HG02973 (cell line): ENCODE results near the gene RARB.

ENCODE experiments used
- ATAC-seq: cut with Tn5 transposase; IDR thresholded peaks from one replicate; pipeline ENCODE4 v1.9.1; 2021; ENCODE audit warnings: moderate library complexity; ENCODE audit not compliant: unreplicated experiment

RARB gene

GRCh38 chr3:25573386-25574171 lies 145.5 kb downstream of the RARB start:
- no peak for ATAC-seq

- no peak for ATAC-seq
Observed at GRCh38 chr3:25574172-25574765, 146.2 kb downstream of the RARB start.

GRCh38 chr3:25575001-25575400 lies 146.9 kb downstream of the RARB start:
- ATAC-seq: no peak

GRCh38 chr3:25576146-25576545 lies 148.1 kb downstream of the RARB start:
- no peak for ATAC-seq

GRCh38 chr3:25576831-25577454 lies 148.9 kb downstream of the RARB start:
- no peak for ATAC-seq

DNA sequence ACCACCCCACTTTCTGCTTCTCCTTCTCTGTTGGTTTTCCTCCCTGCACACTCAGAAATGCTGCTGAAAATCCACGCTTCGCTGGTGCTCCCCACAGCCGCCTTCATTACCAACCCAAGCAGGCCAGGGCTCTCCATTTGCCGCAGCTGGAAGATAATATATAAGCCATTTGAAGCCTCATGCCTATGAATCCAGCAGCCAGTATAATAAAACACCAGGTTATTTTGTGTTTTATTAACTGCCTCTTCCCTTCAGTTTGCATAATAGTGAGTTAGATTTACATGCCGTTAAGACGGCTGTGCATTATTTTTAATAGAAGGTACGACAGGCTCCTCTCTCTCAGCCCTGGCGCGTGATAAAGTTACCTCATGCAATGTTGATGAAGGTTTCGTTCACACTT lies 150.0 kb downstream of the RARB start:
- ATAC-seq: no peak

- no peak for ATAC-seq
Observed at GRCh38 chr3:25580534-25580933, 152.5 kb downstream of the RARB start.

DNA sequence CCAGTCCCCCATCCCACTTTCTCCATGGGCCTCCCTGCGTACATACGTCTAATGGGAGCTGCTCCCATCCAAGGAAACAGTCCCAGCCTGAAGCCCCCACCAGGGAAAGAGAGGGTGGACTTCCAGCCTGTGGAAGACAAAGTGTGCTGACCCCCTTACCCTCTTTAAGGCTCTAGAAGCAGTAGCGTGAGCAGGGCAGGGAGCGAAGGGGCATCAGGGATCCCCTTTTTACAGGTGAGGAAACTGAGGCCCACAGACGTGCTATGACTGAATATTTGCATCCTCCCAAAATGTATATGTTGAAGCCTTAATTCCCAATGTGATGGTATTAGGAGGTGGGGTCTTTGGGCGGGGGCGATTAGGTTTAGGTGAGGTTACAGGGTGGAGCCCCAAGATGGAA lies 153.3 kb downstream of the RARB start:
- ATAC-seq: no peak

GRCh38 chr3:25581823-25582222 lies 153.8 kb downstream of the RARB start:
- ATAC-seq: no peak

GRCh38 chr3:25582242-25582641 lies 154.2 kb downstream of the RARB start:
- ATAC-seq: no peak

- no peak for ATAC-seq
Observed at GRCh38 chr3:25583343-25583742, 155.3 kb downstream of the RARB start.

DNA sequence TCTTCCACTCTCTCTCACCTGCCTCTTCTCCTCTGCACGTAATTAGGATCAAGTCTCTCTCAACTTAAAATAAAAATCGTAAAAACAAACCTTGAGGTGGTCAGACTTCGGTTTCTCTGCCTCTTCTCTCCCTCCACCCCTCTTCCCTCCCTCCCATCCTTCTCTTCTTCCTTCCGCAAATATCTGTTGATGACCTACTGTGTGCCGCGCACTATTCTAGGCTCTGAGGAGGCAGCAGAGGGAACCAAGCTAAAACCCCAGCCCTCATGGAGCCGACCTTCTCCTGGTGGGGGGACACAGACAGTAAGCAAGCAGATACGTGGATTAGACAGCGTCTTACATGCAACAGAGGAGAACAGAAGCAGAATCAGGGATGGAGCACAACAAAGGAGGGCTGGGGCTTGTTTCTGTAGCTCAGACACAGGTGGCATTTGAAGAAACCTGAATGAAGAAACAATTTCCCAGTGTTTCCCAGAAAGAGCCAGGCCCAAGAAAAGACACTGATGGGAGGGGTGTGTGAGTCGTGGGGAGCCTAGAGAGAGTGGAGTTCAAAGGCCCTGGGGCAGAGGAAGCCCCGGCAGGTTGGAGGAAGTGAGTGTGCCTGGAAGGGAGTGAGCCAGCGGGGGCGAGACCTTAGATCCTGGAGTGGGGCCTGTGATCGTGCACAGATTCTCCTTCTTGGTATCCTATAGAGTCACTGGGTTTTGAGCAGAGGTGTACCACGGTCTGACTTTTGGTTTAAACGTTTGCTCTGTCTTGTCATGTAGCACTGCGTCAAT lies 156.1 kb downstream of the RARB start:
- ATAC-seq: no peak

DNA sequence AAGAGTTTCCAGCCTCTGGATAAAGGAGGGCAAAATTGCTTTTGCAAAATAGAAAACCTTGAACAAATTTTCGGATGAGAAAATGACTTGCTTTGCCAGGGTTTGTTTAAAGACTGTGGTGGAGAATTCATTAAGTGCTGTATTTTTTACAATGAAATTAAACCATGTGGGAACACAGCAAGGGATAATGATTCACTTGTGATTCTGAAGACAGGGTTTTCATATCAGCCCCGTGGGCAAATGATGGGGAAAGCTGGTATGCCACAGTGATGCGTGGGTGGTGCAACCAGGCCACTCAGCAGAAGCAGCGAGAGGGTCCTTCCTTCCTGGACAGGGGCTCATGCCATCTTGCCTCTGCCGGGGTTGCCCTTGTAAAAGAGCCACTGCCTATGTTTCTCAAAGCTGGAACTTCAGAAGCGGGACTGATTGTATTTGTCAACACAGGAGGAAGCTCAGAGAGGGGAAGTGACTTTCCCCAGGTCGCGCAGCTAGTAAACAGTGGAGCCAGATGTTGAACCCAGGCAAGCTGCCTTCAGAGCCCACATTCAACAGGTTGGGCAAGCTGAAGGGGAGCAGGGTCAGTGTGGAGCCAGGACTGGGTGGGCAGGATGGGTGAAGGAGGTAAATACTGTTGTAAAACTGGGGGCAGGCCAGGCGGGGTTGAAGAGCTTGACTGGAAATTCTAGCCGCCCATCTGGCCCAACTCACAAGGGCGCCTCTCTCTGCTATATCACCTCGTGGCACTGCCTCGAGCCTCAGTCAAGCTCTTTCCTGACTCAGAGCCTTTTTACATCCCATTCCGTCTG lies 157.5 kb downstream of the RARB start:
- no peak for ATAC-seq

- no peak for ATAC-seq
Observed at GRCh38 chr3:25586167-25586505, 158.1 kb downstream of the RARB start.

DNA sequence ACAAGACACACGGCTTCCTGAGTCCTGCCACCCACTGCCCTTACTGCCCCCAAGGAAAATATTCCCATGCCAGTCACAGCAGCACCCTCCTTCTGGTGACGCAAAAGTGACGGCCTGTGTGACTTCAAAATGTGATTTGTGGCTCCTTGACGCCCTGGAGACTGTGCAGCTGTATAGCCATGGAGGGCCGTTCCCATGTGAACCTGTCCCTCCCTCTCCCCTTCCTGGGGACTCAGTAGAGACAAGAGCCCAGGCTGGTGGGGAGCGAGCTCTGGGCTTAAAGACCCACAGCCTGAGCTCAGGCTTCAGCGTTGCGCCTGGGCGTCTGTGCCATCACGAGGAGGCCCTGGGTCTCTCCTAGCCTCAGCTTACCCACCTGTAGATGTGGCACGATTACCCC lies 158.5 kb downstream of the RARB start:
- no peak for ATAC-seq

- no peak for ATAC-seq
Observed at GRCh38 chr3:25587094-25587493, 159.0 kb downstream of the RARB start.

DNA sequence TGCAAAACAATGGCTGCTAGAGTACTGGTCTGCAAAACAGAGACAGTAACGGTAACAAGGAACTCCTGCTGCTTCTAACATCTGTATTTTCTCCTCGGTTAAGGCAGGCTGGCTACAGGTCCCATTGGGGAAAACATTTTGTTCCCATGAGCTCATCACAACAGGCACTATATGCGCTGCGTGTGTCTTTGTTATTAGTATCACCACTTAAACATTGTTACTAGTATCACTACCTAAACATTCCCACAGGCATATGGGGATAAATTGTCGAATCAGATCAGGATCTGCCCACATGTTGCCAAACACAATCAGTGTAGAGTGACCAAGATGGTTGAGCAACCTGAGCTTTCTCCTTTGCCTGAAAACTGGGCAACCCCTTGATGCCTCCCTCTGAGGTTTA lies 159.5 kb downstream of the RARB start:
- no peak for ATAC-seq

DNA sequence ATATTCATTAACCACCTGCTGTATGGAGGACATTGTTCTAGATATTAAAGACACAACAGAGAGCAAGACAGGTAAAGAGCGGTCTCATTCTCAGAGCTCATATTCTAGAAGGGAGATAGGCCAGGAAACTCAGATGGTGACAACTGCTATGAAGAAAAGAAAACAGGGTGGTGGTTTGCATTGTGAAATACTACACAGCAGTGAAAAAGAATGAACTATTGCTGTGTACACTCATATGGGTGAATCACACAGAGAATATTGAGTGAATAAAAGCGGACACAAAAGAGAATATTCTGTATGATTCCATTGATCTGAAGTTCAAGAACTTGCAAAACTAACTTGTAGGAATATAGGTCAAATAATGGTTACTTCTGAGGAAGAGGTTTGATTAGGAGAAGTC lies 159.9 kb downstream of the RARB start:
- no peak for ATAC-seq

DNA sequence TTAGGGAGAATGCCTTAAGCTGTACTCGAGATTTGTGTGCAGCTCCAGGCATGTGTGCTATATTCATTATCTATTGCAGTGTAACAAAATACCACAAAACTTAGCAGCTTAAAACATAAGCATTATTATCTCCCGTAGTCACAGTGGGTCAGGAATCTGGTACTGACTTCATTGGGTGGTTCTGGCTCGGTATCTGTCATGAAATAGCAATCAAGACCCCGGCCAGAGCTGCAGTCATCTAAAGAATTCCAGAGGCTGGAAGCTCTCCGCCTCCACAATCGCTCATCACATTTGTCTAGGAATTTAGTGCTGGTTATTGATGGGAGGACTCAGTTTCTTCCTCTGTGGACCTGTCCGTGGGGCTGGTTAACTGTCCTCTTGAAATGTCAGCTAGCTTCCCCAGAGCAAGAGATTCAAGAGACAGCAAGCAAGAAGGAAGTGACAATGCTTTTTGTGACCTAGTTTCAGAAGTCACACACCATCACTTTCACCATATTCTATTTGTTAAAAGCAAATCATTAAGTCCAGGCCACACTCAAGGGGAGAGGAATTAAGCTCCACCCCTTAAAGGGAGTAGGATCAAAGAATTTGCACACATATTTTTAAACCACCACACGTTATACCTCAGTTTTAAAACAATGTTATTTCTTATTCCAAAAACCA lies 160.5 kb downstream of the RARB start:
- no peak for ATAC-seq

DNA sequence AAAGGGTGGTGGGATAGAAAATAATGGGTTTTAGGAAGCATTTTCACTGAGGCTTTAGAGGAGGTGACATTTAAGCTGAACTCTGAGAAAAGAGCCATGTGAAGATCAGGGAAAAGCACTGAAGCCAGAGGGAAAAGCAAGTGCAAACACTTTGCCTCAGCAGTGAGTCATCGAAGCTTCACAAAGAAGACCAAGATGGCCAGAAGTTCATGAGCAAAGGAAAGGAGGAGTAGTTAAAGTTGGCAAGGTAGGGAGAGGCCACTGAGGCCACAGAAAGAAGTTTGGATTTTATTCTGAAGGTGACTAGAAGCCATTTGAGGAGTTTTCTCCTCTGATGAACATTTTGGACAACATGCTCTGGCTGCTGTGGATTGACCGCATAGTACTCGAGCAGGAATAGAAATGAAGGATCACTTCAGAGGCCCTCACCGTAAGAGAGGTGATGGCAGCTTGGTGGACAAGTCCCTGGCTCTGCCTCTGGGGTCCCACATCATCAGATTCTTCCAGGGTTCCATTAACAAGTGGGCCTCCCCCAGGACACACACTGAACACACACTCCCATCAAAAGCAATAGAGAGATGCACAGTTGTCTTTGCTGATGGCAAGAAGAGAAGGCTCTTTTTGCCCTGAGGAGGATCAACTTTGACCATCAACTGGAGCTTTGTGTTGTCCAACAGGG lies 161.2 kb downstream of the RARB start:
- ATAC-seq: no peak
